ENCODE measurements around the gene TSSK3. TPM values are rescaled to one million over a fixed set of nuclear protein-coding genes. Genes with fewer than 3 reads are reported as not detected.

Gene TSSK3
- total and polyA plus RNA-seq, 9 of the 15 experiments (the other 6 are each of a cell fraction or from before 2014, with no cell fraction given), result 0.27 to 2.8 (median 1.9) TPM

GRCh38 chr1:32390904-32391870 lies 28.8 kb downstream of the TSSK3 start (continued):
- TF ChIP-seq ZBTB40 (IDR thresholded peaks at IDR 0.05) (peak; percentile 59), ZBTB40 (CRISPR knock-in tag; IDR thresholded peaks at IDR 0.05) (no peak), PTTG1 (tag; IDR thresholded peaks at IDR 0.05; ENCODE audit: low read depth) (no peak; the same call in none of the 2 replicates), PRMT5 (CRISPR knock-in tag; IDR thresholded peaks at IDR 0.05) (no peak), ESRRA (IDR thresholded peaks at IDR 0.05; ENCODE audit: borderline replicate concordance, low read depth) (peak; percentile 83; the same call in 1 of the 2 replicates), PRDM10 (IDR thresholded peaks at IDR 0.05; ENCODE audit: partially characterized antibody) (peak; percentile 48), ZNF263 (CRISPR knock-in tag; IDR thresholded peaks at IDR 0.05; ENCODE audit: borderline replicate concordance) (no peak; the same call in 1 of the 2 replicates), ARNT (IDR thresholded peaks at IDR 0.05) (peak; percentile 97 to 98), HDAC3 (IDR thresholded peaks at IDR 0.05; ENCODE audit: borderline replicate concordance, partially characterized antibody) (peak; percentile 94), THRB (CRISPR knock-in tag; conservative IDR thresholded peaks at IDR 0.05) (0 out of 2 replicates have a peak, but pooled peaks have one; percentile 3), PHB2 (IDR thresholded peaks at IDR 0.05; ENCODE audit: low read depth) (peak; percentile 96), TGIF2 (CRISPR knock-in tag; IDR thresholded peaks at IDR 0.05) (no peak)
